ENCODE measurements around the gene SSRP1. TPM values are rescaled to one million over a fixed set of nuclear protein-coding genes. Genes with fewer than 3 reads are reported as not detected.

The SSRP1 gene
- total and polyA plus RNA-seq, 2 of the 13 experiments (the other 11 are each of a cell fraction or from before 2014, with no cell fraction given), result 93.6 to 129 TPM

DNA sequence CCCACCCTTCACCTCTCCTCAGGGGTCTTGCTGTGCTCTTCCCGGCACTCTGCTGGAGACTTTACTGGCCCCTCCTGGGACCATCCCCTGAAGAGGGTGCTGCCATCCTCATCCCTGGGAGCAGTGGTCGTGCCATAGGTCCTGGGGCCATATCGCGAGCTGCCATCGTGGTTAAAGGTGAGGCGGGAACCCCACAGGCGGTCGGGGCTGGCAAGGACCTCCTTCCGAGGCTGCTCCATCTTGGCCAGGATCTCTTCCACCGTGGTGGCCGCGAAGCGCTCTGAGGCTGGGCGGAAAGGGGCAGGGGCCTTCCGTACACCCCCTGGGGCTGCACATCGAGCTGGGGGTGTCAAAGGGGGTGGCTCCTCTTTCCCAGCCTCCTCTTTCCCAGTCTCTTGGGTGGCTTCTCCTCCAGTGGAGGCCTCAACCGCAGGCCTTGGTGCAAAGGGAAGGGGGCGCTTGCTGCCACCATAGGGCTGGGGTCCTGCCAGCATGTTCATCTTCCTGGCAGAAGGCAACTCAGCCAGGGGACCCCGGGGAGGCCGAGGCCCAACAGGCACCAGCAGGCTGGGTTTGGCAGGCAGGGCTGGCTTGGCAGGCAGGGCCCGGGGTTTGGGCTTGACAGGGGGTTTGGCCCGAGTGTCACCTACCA is 15.5 kb downstream of the SSRP1 start:
- in situ Hi-C loops (cut with HindIII; ENCODE audit: extremely low pct_ligation_motif_present, low pct_unique_long_range_greater_than_20kb), result no loop called here
- BruUV-seq (replicated peaks), result no TSS peak
- Histone ChIP-seq H3K4me1 (ENCODE audit: insufficient read depth, low read length) (peaks cover 44% of the 10 kb centered on the region), H3K27ac (ENCODE audit: extremely low read length, insufficient read depth, low read length) (no peak overlapping the region), H3K4me3 (replicated peaks in 1 of 3; ENCODE audit: insufficient read depth in 1 of 3, low read depth in 2 of 3, low read length in 3 of 3) (no peak overlapping the region), H3K36me3 (replicated peaks in 1 of 2; ENCODE audit: control insufficient read depth in 1 of 2, insufficient read depth in 2 of 2, low read length in 2 of 2) (peaks cover 24 to 41% of the 10 kb centered on the region in 2 experiments; a peak in 4 of 5 replicates), H3K9me3 (ENCODE audit: low read length) (no peaks in the 10 kb centered on the region), H3K27me3 (ENCODE audit: control insufficient read depth in 1 of 2, insufficient read depth in 2 of 2, low read length in 2 of 2) (no peaks in the 10 kb centered on the region; a peak in 1 of 5 replicates), H4K20me1 (ENCODE audit: insufficient read depth, low read length) (peaks cover 17% of the 10 kb centered on the region; the same call in 1 of the 2 replicates), H2AFZ (ENCODE audit: low read length) (no peak overlapping the region), H3K79me2 (ENCODE audit: insufficient read depth, low read length) (peaks cover 12% of the 10 kb centered on the region), H3K9ac (ENCODE audit: insufficient read depth, low read depth, low read length) (no peak overlapping the region), H3K4me2 (ENCODE audit: low read depth, low read length) (no peak overlapping the region)
- over 99% methylated on average over 17 of the region's 22 CpGs for WGBS (ENCODE audit: low lambda C conversion rate)
- FAIRE-seq, result no peak
- intact Hi-C loops (cut with micrococcal nuclease; ENCODE audit: unreplicated experiment), result no loop called here
- peak; percentile 50 for TF ChIP-seq AGO2 (optimal IDR thresholded peaks at IDR 0.05; ENCODE audit: low read depth, low read length)
- TF ChIP-seq IRF2 (CRISPR knock-in tag; IDR thresholded peaks at IDR 0.05), result no peak
- ChIA-PET CTCF (ENCODE audit: low intra/inter-chr PET ratio, low total read pairs) (no interaction called here), POLR2A (interaction anchor here (2.6 to 2.8 kb wide), 2 partner anchors 9 to 12 kb away, joined by 11 to 38 read pairs; no protein-coding TSS in a partner anchor)
- DNase-seq (ENCODE audit: low spot score), result no peak
- no peak for ATAC-seq

DNA sequence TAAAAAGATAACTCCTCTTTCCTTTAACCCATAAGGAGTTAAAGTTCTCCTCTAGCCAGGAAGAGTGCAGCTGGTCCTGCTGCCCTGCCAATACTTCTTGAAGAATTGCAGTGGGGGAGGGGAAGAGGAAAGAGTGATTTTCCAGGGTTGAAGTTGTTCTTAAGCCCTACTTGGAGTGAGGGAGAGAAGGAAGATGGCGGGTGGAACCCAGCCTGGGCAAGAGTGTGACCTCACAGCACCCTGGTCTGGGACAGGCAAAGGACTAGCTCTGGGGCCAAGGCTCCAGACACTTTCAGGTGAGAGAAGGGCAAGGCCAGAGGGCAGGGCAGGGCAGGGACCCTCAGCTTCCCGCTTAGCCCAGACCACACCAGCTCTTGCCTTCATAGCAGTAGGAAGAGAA is 17.5 kb downstream of the SSRP1 start:
- no peak for ATAC-seq

More for the DNA sequence above, 17.5 kb downstream of the SSRP1 start:
- Histone ChIP-seq H3K9ac (ENCODE audit: insufficient read depth, low read depth, low read length) (no peak overlapping the region), H3K9me3 (ENCODE audit: low read length) (no peaks in the 10 kb centered on the region), H3K79me2 (ENCODE audit: insufficient read depth, low read length) (peaks cover 6% of the 10 kb centered on the region), H4K20me1 (ENCODE audit: insufficient read depth, low read length) (peaks cover 17% of the 10 kb centered on the region; the same call in 1 of the 2 replicates), H2AFZ (ENCODE audit: low read length) (no peak overlapping the region), H3K4me3 (replicated peaks in 1 of 3; ENCODE audit: insufficient read depth in 1 of 3, low read depth in 2 of 3, low read length in 3 of 3) (no peak overlapping the region), H3K36me3 (replicated peaks in 1 of 2; ENCODE audit: control insufficient read depth in 1 of 2, insufficient read depth in 2 of 2, low read length in 2 of 2) (peaks cover 29 to 45% of the 10 kb centered on the region in 2 experiments; a peak in 4 of 5 replicates), H3K4me1 (ENCODE audit: insufficient read depth, low read length) (peaks cover 39% of the 10 kb centered on the region), H3K27ac (ENCODE audit: extremely low read length, insufficient read depth, low read length) (no peak overlapping the region), H3K4me2 (ENCODE audit: low read depth, low read length) (no peak overlapping the region), H3K27me3 (ENCODE audit: control insufficient read depth in 1 of 2, insufficient read depth in 2 of 2, low read length in 2 of 2) (no peaks in the 10 kb centered on the region)
- FAIRE-seq (no peak), DNase-seq (ENCODE audit: low spot score) (no peak)
- ChIA-PET POLR2A (no interaction called here), CTCF (ENCODE audit: low intra/inter-chr PET ratio, low total read pairs) (no interaction called here)
- intact Hi-C loops (cut with micrococcal nuclease; ENCODE audit: unreplicated experiment) (no loop called here), in situ Hi-C loops (cut with HindIII; ENCODE audit: extremely low pct_ligation_motif_present, low pct_unique_long_range_greater_than_20kb) (no loop called here)
- BruUV-seq (replicated peaks), result no TSS peak
- TF ChIP-seq PPARG (CRISPR knock-in tag; conservative IDR thresholded peaks at IDR 0.05) (no peak), TOE1 (CRISPR knock-in tag; IDR thresholded peaks at IDR 0.05) (no peak), ZNF121 (CRISPR knock-in tag; IDR thresholded peaks at IDR 0.05) (no peak), ZNF550 (CRISPR knock-in tag; IDR thresholded peaks at IDR 0.05; ENCODE audit: borderline replicate concordance) (no peak), ZNF614 (CRISPR knock-in tag; IDR thresholded peaks at IDR 0.05; ENCODE audit: borderline replicate concordance) (no peak), MED8 (CRISPR knock-in tag; IDR thresholded peaks at IDR 0.05; ENCODE audit: insufficient replicate concordance) (no peak)
- WGBS (ENCODE audit: low lambda C conversion rate), result 90% methylated on average over 1 of the region's 2 CpGs

Data from HepG2 (cell line).